ACHN (cell line): ENCODE results near the gene ZNF320.
"Not testable (repeated sequence)": the region's sequence is repeated elsewhere in the genome, so short reads cannot be mapped to it uniquely, and the experiment has no call there.

ENCODE experiments used
- DNase-seq: peaks from one replicate; pipeline ENCODE4 v3.0.0-alpha.2; 2015
- in situ Hi-C: cut with HindIII; loops from 2 replicates; pipeline ENCODE4 v1.10.0; 2017; ENCODE audit warnings: low sequenced_read_pairs, low pct_ligation_motif_present, low pct_unique_long_range_greater_than_20kb

Gene ZNF320

DNA sequence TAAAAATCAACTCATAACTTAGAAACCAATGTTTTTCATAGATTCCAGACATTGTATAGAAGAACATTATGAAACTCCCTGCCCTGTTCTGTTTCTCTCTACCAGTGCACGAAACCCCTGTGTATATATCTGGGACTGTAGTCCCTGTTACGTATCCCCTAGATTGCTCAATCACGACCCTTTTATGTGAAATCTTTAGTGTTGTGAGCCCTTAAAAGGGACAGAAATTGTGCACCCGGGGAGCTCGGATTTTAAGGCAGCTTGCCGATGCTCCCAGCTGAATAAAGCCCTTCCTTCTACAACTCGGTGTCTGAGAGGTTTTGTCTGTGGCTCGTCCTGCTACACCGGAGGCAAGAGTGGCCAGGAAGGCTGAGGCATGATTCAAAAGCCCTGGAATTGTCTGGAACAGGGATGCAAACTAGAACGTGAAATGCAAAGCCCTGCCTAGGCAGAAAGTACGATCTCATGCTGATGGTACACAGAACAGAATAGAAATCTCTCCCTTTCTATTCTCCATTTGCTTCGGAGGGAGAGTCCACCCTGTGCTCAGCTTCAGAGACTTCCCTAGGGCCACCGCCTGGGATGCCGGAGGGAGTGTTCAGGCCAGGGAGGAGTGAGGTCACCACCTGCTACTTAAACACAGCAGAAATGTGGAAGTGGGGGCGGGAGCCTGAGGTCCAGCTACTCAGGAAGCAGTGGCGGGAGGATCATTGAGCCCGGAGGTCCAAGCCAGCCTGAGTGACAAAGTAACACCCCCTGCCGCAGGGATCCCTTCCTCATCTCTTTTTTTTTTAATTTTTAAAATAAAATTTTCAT, 26.6 kb upstream of the ZNF320 start:
- in situ Hi-C loops: no loop called here
- no peak for DNase-seq

DNA sequence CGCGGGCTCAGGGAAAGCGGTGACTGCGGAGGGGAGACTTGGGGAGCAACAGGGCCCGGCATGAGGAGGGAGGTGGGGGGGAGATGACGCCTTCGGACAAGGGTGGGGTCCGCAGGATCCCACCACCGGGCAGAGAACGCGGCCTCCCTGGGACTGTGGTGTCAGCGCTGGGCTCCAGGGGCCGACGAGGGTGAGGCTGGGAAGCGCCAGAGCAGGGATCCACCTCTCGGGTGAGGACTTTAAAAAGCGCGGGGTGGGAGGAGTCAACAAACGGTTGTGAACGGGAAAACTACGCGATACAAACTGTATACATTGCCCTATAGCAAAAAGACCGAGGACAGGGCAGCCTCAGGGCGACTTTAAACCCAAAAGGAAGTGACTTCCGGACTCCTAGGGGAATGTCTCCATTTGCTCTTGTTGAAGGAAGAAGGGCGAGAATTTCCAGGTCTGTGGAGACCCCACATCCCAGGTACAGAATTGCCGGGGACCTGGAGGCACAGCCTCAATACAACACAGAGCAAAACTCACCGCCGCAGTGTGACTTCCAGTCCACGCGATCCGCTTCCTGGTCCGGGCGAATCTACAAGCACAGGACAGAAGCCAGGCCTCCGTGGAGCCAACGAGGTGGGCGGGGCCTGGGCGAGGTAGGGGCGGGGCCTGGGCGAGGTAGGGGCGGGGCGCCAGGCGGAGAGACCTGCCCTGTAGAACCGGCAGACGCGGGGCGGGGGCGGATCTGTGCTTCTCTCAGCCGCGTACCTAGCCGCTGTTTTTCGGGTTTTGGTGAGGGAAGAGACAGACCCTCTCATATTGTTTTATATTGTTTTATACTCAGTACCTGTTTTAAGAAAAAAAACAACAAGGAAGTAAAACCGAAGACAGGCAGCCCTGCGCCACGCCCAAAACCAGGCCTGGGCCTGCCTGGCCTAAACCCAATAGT, 25.7 kb upstream of the ZNF320 start, which contains the start of gene ZNF888:
ZNF888 (minus strand) TSS at position 588 of the 937 bp plus-strand sequence. CDS start 5,555 bp downstream, outside the sequence.
- DNase-seq: no peak
- in situ Hi-C loops: no loop called here

DNA sequence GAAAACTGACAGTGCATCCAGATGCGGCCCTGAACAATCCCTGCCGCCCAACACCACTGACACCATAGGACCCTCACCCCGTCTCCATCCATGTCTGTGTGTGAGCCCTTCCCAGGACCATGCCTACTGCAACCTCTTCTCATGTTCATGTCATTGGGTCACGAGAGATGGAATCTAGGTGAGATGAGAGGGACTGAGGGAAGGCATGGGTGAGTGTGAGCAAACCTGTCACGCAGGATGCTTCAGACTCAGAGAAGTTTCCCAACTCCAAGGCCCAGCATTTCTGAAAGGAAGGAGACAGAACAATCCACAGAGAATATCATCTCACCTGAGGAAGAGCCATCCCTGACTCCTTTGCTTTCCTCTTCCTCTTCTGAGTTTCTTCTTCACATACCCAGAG, 20.1 kb upstream of the ZNF320 start:
- no peak for DNase-seq
- in situ Hi-C loops: no loop called here

DNA sequence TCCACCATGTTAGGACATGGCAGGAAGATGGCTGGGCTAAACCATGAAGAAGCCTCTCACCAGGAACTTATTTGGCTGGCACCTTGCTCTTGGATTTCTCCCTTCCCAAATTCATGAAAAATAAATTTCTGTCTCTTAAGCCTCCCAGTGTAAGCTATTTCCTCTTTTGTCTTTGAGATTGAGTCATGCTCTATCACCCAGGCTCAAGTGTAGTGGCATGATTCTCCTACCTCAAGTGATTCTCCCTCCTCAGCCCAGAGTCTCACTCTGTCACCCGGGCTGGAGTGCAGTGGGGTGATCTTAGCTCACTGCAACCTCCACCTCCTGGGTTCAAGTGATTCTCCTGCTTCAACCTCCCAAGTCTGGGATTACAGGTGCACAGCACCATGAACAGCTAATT, 13.2 kb upstream of the ZNF320 start:
- in situ Hi-C loops: no loop called here
- DNase-seq: no peak

DNA sequence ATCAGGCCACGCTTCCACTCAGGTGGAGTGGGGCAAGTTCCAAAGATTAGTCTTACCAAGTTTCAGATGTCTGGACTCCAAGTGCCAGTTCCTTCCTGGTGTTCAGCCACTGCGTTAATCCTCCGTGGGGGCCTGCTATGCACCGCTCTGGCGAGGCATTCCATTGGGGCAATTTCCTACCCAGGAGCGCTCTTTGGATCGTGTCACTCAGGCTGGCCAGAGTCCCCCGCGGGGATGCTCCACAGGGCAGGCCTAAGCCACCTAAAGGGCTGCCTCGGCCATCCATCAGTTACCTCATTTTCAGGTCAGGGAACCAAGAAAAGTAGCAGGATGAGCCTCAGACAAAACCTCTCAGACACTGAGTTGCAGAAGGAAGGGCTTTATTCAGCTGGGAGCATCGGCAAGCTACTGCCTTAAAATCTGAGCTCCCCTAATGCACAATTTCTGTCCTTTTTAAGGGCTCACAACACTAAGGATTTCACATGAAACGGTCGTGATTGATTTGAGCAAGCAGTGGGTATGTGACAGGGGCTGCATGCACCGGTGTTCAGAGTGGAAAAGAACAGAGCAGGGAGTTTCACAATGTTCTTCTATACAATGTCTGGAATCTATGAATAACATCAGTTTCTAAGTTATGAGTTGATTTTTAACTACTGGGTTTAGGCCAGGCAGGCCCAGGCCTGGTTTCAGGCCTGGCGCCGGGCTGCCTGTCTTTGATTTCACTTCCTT, 6.8 kb upstream of the ZNF320 start:
- in situ Hi-C loops, DNase-seq: not testable (repeated sequence)

DNA sequence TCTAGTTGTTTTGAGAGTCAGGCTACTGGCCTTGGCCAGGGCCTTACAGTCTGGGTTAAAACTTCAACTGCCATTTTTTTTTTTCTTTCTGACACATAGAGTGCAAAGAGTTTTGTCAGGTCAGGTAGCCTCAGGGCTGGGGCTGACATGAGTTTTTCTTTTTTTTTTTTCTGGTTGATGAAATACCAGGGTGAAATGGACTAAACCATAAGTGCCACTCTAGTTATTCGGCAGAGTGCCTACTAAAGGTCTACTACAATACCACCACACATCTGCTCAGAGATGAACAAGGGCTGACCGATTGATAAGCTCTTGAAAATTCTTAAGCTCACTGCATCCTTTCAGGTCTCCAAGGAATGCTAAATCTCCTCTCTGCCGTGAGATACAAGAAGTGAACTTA, 4.4 kb upstream of the ZNF320 start:
- in situ Hi-C loops: no loop called here
- no peak for DNase-seq

DNA sequence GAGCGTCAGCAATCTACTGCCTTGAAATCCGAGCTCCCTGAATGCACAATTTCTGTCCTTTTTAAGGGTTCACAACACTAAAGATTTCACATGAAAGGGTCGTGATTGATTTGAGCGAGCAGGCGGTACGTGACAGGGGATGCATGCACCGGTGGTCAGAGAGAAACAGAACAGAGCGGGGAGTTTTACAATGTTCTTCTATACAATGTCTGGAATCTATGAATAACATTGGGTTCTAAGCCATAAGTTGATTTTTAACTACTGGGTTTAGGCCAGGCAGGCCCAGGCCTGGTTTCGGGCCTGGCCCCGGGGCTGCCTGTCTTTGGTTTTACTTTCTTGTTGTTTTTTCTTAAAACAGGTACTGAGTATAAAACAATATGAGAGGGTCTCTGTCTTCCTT, 1.2 kb upstream of the ZNF320 start:
- in situ Hi-C loops, DNase-seq: not testable (repeated sequence)

DNA sequence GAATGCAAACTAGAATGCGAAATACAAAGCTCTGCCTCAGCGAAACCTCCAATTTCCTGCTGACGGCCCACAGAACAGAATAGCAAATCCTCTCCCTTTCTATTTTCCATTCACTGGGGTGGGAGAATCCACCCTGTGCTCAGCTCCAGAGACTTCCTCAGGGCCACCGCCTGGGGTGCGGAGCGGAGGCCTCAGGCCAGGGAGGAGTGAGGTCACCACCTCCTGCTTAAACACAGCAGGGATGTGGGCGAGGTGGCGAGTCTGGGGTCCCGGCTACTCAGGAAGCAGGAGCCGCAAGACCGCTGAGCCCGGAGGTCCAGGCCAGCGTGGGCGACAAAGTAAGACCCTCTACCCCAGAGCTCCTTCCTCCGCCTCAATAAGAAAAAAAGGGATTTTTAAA, 666 bp upstream of the ZNF320 start:
- in situ Hi-C loops: no loop called here
- DNase-seq: no peak

DNA sequence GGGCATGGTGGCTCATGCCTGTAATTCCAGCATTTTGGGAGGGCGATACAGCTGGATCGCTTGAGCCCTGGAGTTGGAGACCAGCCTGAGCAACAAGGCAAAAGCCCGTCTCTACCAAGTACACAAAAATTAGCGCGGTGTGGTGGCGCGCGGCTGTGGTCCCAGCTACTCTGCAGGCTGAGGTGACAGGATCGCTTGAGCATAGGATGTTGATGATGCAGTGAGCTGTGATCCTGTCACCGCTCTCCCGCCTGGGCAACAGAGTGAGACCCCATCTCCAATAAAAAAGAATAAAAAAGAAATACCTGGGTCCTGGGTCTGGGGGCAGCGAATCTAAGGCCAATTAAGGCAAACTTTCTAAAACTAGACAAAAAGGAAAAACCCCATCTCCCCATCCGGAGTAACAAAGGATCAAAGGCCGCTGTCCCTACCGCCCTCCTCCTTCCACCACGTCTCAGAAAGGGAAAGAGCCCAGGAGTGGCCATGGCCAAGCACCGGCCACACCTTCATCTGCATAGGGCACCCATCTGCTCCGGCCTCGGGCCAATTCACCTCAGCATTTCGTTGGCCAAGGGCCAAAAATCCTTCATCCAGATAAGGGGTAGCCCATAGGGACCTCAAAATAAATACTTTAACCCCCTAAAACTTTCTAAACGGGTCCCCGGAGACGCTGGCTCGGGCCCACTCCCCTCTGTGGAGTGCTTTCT, 851 bp downstream of the ZNF320 start:
- DNase-seq: no peak
- in situ Hi-C loops: no loop called here

DNA sequence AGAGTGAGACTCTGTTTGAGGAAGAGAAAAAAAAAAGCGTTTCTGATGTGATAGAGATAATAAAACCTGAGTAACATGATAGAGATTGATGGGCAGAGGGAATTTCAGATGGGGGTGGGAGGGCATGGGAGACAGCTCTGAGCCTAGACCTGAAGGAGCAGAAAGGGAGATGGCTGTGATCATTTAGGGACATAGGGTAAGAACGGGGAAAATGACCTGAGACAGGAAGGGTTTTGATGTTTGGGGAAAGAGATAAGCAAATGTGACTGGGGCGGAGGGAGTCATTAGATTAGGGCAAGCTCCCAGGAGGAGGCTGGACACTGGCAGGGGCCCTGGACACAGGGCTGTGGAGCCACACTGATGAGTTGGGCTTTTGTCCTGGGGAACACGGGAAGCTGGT, 6.1 kb downstream of the ZNF320 start:
- in situ Hi-C loops: no loop called here
- DNase-seq: no peak

DNA sequence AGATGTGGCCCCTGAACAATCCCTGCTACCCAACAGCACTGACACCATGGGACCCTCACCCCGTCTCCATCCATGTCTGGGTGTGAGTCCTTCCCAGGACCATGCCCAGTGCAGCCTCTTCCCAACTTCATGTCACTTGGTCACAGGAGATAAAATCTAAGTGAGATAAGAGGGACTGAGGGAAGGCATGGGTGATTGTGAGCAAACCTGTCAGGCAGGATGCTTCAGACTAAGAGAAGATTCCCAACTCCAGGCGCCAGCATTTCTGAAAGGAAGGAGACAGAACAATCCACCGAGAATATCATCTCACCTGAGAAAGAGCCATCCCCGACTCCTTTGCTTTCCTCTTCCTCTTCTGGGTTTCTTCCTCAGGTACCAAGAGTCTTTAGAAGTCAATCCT, 7.5 kb downstream of the ZNF320 start:
- in situ Hi-C loops: no loop called here
- DNase-seq: no peak

DNA sequence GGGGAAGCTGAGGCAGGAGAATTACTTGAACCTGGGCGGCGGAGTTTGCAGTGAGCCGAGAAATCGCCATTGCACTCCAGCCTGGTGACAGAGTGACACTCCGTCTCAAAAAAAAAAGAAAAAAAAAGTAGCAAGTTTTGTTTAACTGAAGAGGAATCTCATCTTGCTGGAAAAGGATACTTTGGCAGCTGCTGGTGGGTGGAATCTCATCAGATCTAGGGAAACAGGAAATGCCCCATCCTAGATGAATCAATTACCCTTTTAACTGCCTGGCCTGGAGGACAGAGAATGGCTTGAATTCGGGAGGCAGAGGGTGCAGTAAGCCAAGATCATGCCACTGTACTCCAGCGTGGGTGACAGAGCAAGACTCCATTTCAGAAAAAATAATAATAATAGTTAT, 8.4 kb downstream of the ZNF320 start:
- no peak for DNase-seq
- in situ Hi-C loops: no loop called here

DNA sequence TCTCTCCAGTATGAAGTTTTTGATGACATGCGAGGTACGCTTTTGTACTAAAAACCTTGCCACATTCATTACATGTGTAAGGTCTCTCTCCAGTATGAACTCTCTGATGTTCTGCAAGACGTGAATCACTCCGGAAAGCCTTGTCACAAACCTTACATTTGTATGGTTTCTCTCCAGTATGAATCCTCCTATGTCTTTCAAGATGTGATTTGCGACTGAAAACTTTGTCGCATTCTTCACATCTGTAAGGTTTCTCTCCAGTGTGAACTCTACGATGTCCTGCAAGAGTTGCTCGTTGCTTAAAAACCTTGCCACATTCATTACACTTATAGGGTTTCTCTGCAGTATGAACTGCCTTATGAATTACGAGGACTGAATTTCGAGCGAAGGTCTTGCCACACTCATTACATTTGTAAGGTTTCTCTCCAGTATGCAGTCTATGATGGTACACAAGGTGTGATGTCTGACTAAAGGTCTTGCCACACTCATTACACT, 16.5 kb downstream of the ZNF320 start:
- in situ Hi-C loops: no loop called here
- DNase-seq: no peak

DNA sequence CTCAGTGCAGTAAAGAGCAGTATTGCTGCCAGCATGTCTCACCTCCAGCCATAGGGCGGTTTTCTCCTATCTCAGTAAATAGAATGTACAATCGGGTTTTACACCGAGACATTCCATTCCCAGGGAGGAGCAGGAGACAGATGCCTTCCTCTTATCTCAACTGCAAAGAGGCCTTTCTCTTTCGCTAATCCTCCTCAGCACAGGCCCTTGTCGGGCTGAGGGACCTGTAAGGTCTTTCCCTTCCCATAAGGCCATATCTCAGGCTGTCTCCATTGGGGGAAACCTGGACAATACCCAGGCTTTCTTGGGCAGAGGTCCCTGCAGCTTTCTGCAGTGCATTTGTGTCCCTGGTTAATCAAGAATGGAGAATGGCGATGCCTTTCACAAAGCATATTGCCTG, 24.4 kb downstream of the ZNF320 start:
- in situ Hi-C loops, DNase-seq: not testable (repeated sequence)

DNA sequence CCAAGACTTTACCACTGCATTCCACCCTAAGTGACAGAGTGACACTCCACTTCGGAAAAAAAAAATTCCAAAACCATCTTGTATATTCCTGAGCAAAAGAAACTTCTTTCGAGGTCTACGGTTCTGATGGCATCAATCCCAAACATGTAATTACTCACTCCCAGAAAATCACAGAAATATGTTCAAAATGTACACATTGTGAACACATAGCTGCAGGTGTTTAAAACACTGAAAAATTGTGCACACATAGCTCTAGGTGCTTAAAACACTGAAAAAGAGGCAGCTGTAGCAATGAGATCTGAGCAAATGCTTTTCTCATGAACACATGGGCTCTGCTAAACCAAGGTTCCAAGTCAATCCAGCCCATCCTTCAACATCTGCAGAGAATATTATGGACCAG, 26.0 kb downstream of the ZNF320 start:
- in situ Hi-C loops: no loop called here
- DNase-seq: no peak

DNA sequence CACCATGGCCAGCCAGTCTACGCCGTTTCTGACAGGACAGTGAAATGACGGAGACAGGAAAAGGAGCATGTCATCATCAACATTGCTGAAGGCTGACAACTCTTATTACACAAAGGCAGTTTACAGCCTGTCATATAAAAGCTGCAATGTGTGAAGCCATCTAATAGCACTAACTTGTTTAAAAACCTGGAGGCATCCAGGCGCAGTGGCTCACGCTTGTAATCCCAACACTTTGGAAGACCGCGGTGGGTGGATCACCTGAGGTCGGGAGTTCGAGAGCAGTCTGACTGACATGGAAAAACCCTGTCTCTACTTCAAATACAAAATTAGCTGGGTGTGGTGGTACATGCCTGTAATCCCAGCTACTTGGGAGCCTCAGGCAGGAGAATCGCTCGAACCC, 29.4 kb downstream of the ZNF320 start:
- in situ Hi-C loops, DNase-seq: not testable (repeated sequence)

DNA sequence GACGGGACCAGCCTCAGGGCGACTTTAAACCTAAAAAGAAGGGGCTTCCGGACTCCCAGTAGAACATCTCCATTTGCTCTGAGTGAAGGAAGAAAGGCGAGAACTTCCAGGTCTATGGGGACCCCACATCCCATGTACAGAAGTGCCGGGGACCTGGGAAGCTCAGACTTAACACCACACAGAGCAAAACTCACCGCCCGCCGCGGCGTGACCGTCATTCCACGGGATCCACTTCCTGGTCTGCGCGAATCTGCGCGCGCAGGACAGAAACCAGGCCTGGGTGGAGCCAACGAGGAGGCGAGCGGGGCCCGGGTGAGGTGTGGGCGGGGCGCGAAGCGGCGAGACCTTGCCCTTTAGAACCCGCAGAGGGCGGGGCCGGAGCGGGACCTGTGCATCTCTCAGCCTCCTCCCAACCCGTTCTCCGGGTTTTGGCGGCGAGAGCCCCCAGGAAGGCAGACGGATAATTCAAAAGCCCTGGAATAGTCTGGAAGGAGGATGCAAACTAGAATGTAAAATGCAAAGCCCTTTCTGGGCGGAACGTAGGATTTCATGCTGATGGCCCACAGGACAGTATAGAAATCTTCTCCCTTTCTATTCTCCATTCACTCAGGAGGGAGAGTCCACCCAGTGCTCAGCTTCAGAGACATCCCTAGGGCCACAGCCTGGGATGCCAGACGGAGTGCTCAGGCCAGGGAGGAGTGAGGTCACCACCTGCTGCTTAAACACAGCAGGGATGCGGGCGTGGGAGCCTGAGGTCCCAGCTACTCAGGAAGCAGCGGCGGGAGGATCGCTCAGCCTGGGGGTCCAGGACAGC, 39.9 kb downstream of the ZNF320 start, which contains the start of gene ZNF468:
ZNF468 (minus strand) TSS at position 242 of the 814 bp plus-strand sequence. CDS start 3,347 bp downstream, outside the sequence.
- not testable (repeated sequence) for DNase-seq

More for the DNA sequence above, 39.9 kb downstream of the ZNF320 start, which contains the start of gene ZNF468:
- in situ Hi-C loops: not testable (repeated sequence)
